Measurements from ENCODE around the gene AHSG. TPM values are rescaled to one million over a fixed set of nuclear protein-coding genes. Genes with fewer than 3 reads are reported as not detected.

Gene AHSG
- total and polyA plus RNA-seq, 2 donors (not counting 3 experiments of a cell fraction or from before 2014, with no cell fraction given) = not detected

DNA sequence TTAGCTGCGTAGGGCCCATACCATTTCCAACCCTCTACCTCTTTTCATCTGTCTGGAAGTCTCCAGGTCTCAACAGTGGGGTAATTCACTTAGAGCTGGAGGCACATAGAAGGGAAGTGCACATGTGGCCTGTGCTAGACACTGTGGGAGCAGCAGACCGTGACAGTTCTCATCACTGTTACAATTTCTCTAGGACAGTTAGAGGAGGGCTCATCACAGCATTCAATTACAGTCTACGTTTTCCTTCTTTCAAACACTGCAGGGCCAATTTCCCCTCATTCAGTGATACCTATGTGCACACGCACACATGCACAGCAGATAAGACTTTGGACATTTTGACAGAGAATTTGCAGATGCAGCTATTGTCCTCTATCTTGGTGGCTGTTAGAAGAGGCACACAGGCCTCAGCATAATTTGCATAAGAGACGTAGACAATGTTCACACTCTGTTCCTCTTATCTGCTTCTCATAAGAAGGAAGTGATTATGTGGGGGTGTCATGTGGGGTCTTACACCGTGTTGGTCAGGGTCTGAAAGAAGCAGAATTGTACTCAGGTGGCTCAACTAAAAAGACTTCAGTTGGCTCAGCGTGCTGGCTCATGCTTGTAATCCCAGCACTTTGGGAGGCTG is 40.3 kb downstream of the AHSG start:
- BruUV-seq (replicated peaks) = no TSS peak
- no peaks in the 10 kb centered on the region for H3K27me3 ChIP-seq (ENCODE audit: control insufficient read depth in 2 of 2, insufficient read depth in 2 of 2, low read length in 2 of 2)
- CTCF ChIA-PET = no interaction called here

More for the DNA sequence above, 40.3 kb downstream of the AHSG start:
- Histone ChIP-seq H3K4me2 (ENCODE audit: insufficient read depth, low read length) (no peak overlapping the region), H3K9ac (replicated peaks; ENCODE audit: extremely low read depth, insufficient read depth, low read length) (no peak overlapping the region), H3K36me3 (ENCODE audit: control insufficient read depth in 2 of 2, extremely low read depth in 1 of 2, insufficient read depth in 2 of 2, low read length in 2 of 2) (no peaks in the 10 kb centered on the region), H3K9me3 (replicated peaks; ENCODE audit: control insufficient read depth, insufficient read depth, low read length) (no peaks in the 10 kb centered on the region), H4K20me1 (replicated peaks; ENCODE audit: control insufficient read depth, extremely low read depth, insufficient read depth, low read length) (no peaks in the 10 kb centered on the region), H3K79me2 (ENCODE audit: control insufficient read depth, insufficient read depth, low read length) (no peaks in the 10 kb centered on the region), H3K4me1 (ENCODE audit: control insufficient read depth, extremely low read depth, insufficient read depth, low read length) (no peaks in the 10 kb centered on the region), H2AFZ (ENCODE audit: low read depth, low read length) (no peak overlapping the region), H3K4me3 (replicated peaks in 1 of 3; ENCODE audit: insufficient read depth in 1 of 3, low read depth in 1 of 3, low read length in 3 of 3) (no peak overlapping the region), H3K27ac (ENCODE audit: insufficient read depth, low read depth, low read length) (no peak overlapping the region), H3K9me1 (replicated peaks; ENCODE audit: control insufficient read depth, extremely low read depth, insufficient read depth, low read length) (no peaks in the 10 kb centered on the region)
- POLR2A ChIA-PET = no interaction called here
- TF ChIP-seq MAX (IDR thresholded peaks at IDR 0.05; ENCODE audit: insufficient read depth, insufficient read length) = no peak
- TF ChIP-seq FOS (IDR thresholded peaks at IDR 0.05; ENCODE audit: borderline replicate concordance, insufficient read depth, low read length) = no peak
- no peak for TF ChIP-seq POLR2A (IDR thresholded peaks at IDR 0.05; ENCODE audit: low read depth, low read length)
- no peak for TF ChIP-seq EZH2 (IDR thresholded peaks at IDR 0.05; ENCODE audit: borderline replicate concordance, low read depth, low read length, severe bottlenecking)
- TF ChIP-seq JUN (IDR thresholded peaks at IDR 0.05; ENCODE audit: borderline replicate concordance, insufficient read depth, insufficient read length, low read depth) = no peak
- TF ChIP-seq GATA2 (IDR thresholded peaks at IDR 0.05; ENCODE audit: insufficient read depth, insufficient read length, low read depth, low read length) = no peak
- no peak for TF ChIP-seq MYC (IDR thresholded peaks at IDR 0.05; ENCODE audit: low read depth, low read length)
- TF ChIP-seq CTCF (IDR thresholded peaks at IDR 0.05; ENCODE audit: extremely low read depth in 1 of 2, insufficient read depth in 1 of 2, low read depth in 1 of 2, low read length in 2 of 2) = no peak
- TF ChIP-seq POLR2AphosphoS5 (IDR thresholded peaks at IDR 0.05; ENCODE audit: insufficient read depth, low read depth, low read length) = no peak
- no peak for FAIRE-seq
- DNase-seq (ENCODE audit: low read depth, low spot score) = no peak
- dilution Hi-C loops (cut with MboI; ENCODE audit: extremely low pct_ligation_motif_present, low sequenced_read_pairs) (no loop called here), intact Hi-C loops (cut with micrococcal nuclease) (no loop called here)
